GM11168 (cell line): ENCODE measurements around the gene CNN1.
"Not testable (repeated sequence)": the region's sequence is repeated elsewhere in the genome, so short reads cannot be mapped to it uniquely, and the experiment has no call there.

Experiments
- in situ Hi-C: fragments of 300-500 bp; cut with MboI; formaldehyde crosslinking; loops from one replicate; pipeline ENCODE4 v1.12.0; 2022; ENCODE audit warnings: low sequenced_read_pairs; ENCODE audit not compliant: unreplicated experiment

The CNN1 gene

GRCh38 chr19:11563532-11563931, 24.9 kb downstream of the CNN1 start:
- in situ Hi-C loops, result no loop called here

- in situ Hi-C loops, result not testable (repeated sequence)
These were observed 25.6 kb downstream of the CNN1 start for GRCh38 chr19:11564082-11564807.

- in situ Hi-C loops, result not testable (repeated sequence)
These were observed 27.0 kb downstream of the CNN1 start for GRCh38 chr19:11565649-11565980.

GRCh38 chr19:11566164-11566563, 27.5 kb downstream of the CNN1 start:
- in situ Hi-C loops, result no loop called here

GRCh38 chr19:11570039-11570462, 31.4 kb downstream of the CNN1 start:
- in situ Hi-C loops, result no loop called here

- in situ Hi-C loops, result not testable (repeated sequence)
These were observed 34.7 kb downstream of the CNN1 start for GRCh38 chr19:11573354-11573753.

GRCh38 chr19:11573763-11574162, 35.1 kb downstream of the CNN1 start:
- in situ Hi-C loops, result not testable (repeated sequence)

- in situ Hi-C loops, result no loop called here
These were observed 36.0 kb downstream of the CNN1 start for GRCh38 chr19:11574689-11575088.

- in situ Hi-C loops, result no loop called here
These were observed 37.6 kb downstream of the CNN1 start for GRCh38 chr19:11576227-11576626.

- in situ Hi-C loops, result no loop called here
These were observed 39.0 kb downstream of the CNN1 start, which contains the start of gene ACP5 for GRCh38 chr19:11577451-11578257. TSS of gene ACP5 (minus strand) at chr19:11577645. CDS start at chr19:11577317, 328 bp downstream.

- in situ Hi-C loops, result no loop called here
These were observed 39.8 kb downstream of the CNN1 start for GRCh38 chr19:11578258-11579142.

GRCh38 chr19:11580116-11580515, 41.5 kb downstream of the CNN1 start:
- in situ Hi-C loops, result no loop called here

- in situ Hi-C loops, result no loop called here
These were observed 43.1 kb downstream of the CNN1 start for GRCh38 chr19:11581740-11582139.

- in situ Hi-C loops, result no loop called here
These were observed 47.7 kb downstream of the CNN1 start for GRCh38 chr19:11586331-11586730.

GRCh38 chr19:11587302-11587974, 48.8 kb downstream of the CNN1 start:
- in situ Hi-C loops, result no loop called here

- in situ Hi-C loops, result no loop called here
These were observed 49.5 kb downstream of the CNN1 start for GRCh38 chr19:11587975-11588631.

- in situ Hi-C loops, result no loop called here
These were observed 55.4 kb downstream of the CNN1 start for GRCh38 chr19:11594084-11594483.

- in situ Hi-C loops, result no loop called here
These were observed 57.5 kb downstream of the CNN1 start for GRCh38 chr19:11596156-11596555.
